SHP77 (cell line): Measurements from ENCODE around the gene LY9.
"Not testable (repeated sequence)": the region's sequence is repeated elsewhere in the genome, so short reads cannot be mapped to it uniquely, and the experiment has no call there.

ENCODE experiments used
- DNase-seq, 2 experiments: peaks; one replicate each; lab custom pipeline; 2025; lab: John Stamatoyannopoulos, UW

Gene LY9

GRCh38 chr1:160774886-160775719, 20.9 kb upstream of the LY9 start:
- no peak for DNase-seq

GRCh38 chr1:160776178-160776577, 19.8 kb upstream of the LY9 start:
- no peak for DNase-seq

GRCh38 chr1:160777486-160778089, 18.4 kb upstream of the LY9 start:
- peak in 1 of 2 experiments; percentile 5 for DNase-seq

GRCh38 chr1:160778976-160779375, 17.0 kb upstream of the LY9 start:
- DNase-seq, result no peak

- peak; percentile 35 to 55 for DNase-seq
Observed at GRCh38 chr1:160779626-160780397, 16.2 kb upstream of the LY9 start.

GRCh38 chr1:160780398-160780755, 15.6 kb upstream of the LY9 start:
- no peak for DNase-seq

- DNase-seq, result no peak
Observed at GRCh38 chr1:160781186-160781766, 14.7 kb upstream of the LY9 start.

GRCh38 chr1:160781914-160782689, 13.9 kb upstream of the LY9 start:
- DNase-seq, result no peak

GRCh38 chr1:160782988-160783765, 12.8 kb upstream of the LY9 start:
- not testable (repeated sequence) for DNase-seq

- no peak for DNase-seq
Observed at GRCh38 chr1:160789051-160789701, 6.8 kb upstream of the LY9 start.

GRCh38 chr1:160789702-160790611, 6.0 kb upstream of the LY9 start:
- DNase-seq, result no peak

GRCh38 chr1:160794376-160794775, 1.6 kb upstream of the LY9 start:
- no peak for DNase-seq

GRCh38 chr1:160797271-160797709, 1.3 kb downstream of the LY9 start:
- DNase-seq, result no peak

- DNase-seq, result no peak
Observed at GRCh38 chr1:160797861-160798273, 1.9 kb downstream of the LY9 start.

- no peak for DNase-seq
Observed at GRCh38 chr1:160798439-160798838, 2.5 kb downstream of the LY9 start.

GRCh38 chr1:160799641-160800040, 3.7 kb downstream of the LY9 start:
- no peak for DNase-seq

GRCh38 chr1:160800142-160800541, 4.2 kb downstream of the LY9 start:
- no peak for DNase-seq

- no peak for DNase-seq
Observed at GRCh38 chr1:160800645-160801408, 4.9 kb downstream of the LY9 start.
